Adrenal gland (tissue), 12 donors: Measurements from ENCODE around the gene HIP1R. TPM values are rescaled to one million over a fixed set of nuclear protein-coding genes. Genes with fewer than 3 reads are reported as not detected.

Experiments used
- DNase-seq, 7 donors: peaks; one replicate each; pipeline ENCODE4 v3.0.0-alpha.2; 2019 to 2020
- H3K27ac ChIP-seq, 5 donors: fragments of 200-600 bp; sonication (generic) in 4 of 5; 1 replicate in 3 of 5; 2 replicates in 2 of 5; pipeline versions ENCODE4 v1.5.1 to v1.8.0; 2016 to 2020; ENCODE audit warnings: mild to moderate bottlenecking in 1 of 5
- H3K27me3 ChIP-seq: fragments of 200-600 bp; 2 replicates; pipeline ENCODE4 v1.8.0; 2021
- H3K36me3 ChIP-seq, 2 donors: fragments of 200-600 bp; replicated peaks in 1 of 2; 1 replicate in 1 of 2; 2 replicates in 1 of 2; pipeline versions ENCODE4 v1.5.1 to v1.8.0; 2018 to 2022
- H3K4me1 ChIP-seq, 2 donors: fragments of 200-600 bp; replicated peaks in 1 of 2; 1 replicate in 1 of 2; 2 replicates in 1 of 2; pipeline versions ENCODE4 v1.5.1 to v1.8.0; 2018 to 2021
- H3K4me3 ChIP-seq, 4 donors: fragments of 200-600 bp; sonication (generic) in 3 of 4; one replicate each; pipeline ENCODE4 v1.5.1; 2016 to 2018
- H3K9me3 ChIP-seq, 3 donors: fragments of 200-600 bp; sonication (generic) in 1 of 3; replicated peaks in 1 of 3; 1 replicate in 2 of 3; 2 replicates in 1 of 3; pipeline versions ENCODE4 v1.5.1 to v1.8.0; 2016 to 2021
- POLR2A ChIP-seq, 2 donors: fragments of 450-650 bp; IDR thresholded peaks; one replicate each; pipeline ENCODE4 v1.6.1; 2017; ENCODE audit warnings: antibody characterized with exemption in 2 of 2, mild to moderate bottlenecking in 2 of 2, moderate library complexity in 1 of 2
- WGBS, 4 donors: extraction: QIAGEN DNeasy Blood & Tissue Kit in 2 of 4; methylation state at CpG; one replicate each; pipeline versions ENCODE4 v1.1.5 to v1.1.7; 2013 to 2017; 5-methylcytosine and 5-hydroxymethylcytosine counted together
- intact Hi-C, 2 donors: fragments of 100-400 bp; cut with DNase I; formaldehyde crosslinking; loops; one replicate each; pipeline versions ENCODE4 v1.14.1 to v1.15.0; 2022 to 2023
- polyA plus RNA-seq, 3 donors: library from polyadenylated mRNA; stranded (reverse); fragments of 200-250 nt in 2 of 3; fragments of 350-450 nt in 1 of 3; fragmentation: Illumina TruSeq in 1 of 3; extraction: RNeasy Lipid Tissue Mini Kit (QIAGEN cat#74804) in 1 of 3; gene quantifications; one replicate each; pipeline ENCODE4 v1.2.3, GENCODE V29; 2013 to 2014
- total RNA-seq, 9 donors: library from RNA; depleted of rRNA in 4 of 9; stranded (reverse); fragments of >200 nt in 4 of 9; fragments of 120-200 nt in 1 of 9; fragmentation: NEBNext Ultra II Directional in 1 of 9; extraction: Animal tissue kit (Norgen Biotek cat#: 25700) in 1 of 9; gene quantifications; one replicate each; pipeline versions ENCODE4 v1.1.0 to v1.2.4, GENCODE V29; 2013 to 2023
- TF ChIP-seq, protein P1 (sequence below), 6 experiments: fragments of 450-650 bp in 4 of 6; fragments of 200-600 bp in 2 of 6; sonication (generic) in 1 of 6; IDR thresholded peaks; 1 replicate in 5 of 6; 2 replicates in 1 of 6; pipeline versions ENCODE4 v1.5.1 to v1.8.0; 2016 to 2021; ENCODE audit warnings: antibody characterized with exemption in 6 of 6, mild to moderate bottlenecking in 2 of 6, moderate library complexity in 1 of 6
- donor health status: healthy with polysubstance abuse.
- donor health status: Bipolar disorder and iron deficiency.
- donor health status: DM: yes; HTN: yes; CAD: no.
- donor health status: DM: no; HTN: no; CAD: no.
- donor health status: DM: no; HTN: no; CAD: no.
- donor health status: DM: yes; HTN: yes; CAD: no.

Gene HIP1R
- total and polyA plus RNA-seq, 12 donors: 21.6 to 107 (median 41.3) TPM

DNA sequence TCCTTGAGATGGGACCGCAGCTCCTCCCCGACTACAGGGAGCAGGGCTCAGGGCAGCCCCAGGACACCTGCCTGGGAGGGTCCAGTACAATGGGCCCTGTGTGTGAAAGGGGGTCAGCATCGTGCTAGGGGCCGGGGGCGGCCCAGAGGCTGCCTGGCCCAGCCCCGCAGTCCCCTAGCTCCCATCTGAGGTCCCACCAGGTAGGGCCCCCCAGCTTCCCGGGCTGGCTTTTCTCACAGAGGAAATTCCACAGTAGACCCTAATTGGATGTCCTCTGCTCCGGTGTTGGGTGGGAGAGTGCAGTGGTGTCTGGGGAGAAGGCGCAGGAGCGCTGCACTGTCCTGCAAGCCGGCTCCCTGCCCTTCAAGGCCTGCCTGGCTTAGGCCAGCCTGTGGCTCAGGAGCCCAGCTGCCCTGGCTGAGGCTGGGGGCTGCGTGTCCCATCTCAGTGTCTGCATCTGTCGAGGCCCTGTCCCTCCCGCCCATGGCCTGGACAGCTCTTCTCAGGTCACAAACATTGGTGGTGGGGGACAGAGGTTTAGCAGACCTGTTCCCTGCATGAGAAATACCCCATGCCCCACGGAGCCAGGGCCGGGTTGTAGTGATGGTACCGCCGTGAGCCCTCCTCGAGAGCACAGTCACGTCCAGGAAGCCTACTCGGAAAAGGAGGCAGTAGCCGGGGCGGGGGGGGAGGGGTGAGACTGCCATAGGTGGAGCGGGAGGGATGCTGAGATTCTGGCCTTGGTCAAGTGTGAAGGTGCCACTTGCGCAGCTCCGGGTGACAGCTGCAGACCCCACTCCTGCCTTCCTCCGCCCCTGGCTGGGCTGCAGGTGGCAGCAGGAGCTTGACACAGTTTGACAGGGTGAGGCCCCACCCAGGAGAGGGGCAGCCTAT is 11.6 kb downstream of the HIP1R start:
- H3K27me3 ChIP-seq: no peaks in the 10 kb centered on the region
- H3K4me3 ChIP-seq: no peak overlapping the region
- DNase-seq: no peak
- H3K36me3 ChIP-seq: no peaks in the 10 kb centered on the region
- no peak for TF ChIP-seq POLR2A (IDR thresholded peaks at IDR 0.05)
- TF ChIP-seq, protein P1, sequence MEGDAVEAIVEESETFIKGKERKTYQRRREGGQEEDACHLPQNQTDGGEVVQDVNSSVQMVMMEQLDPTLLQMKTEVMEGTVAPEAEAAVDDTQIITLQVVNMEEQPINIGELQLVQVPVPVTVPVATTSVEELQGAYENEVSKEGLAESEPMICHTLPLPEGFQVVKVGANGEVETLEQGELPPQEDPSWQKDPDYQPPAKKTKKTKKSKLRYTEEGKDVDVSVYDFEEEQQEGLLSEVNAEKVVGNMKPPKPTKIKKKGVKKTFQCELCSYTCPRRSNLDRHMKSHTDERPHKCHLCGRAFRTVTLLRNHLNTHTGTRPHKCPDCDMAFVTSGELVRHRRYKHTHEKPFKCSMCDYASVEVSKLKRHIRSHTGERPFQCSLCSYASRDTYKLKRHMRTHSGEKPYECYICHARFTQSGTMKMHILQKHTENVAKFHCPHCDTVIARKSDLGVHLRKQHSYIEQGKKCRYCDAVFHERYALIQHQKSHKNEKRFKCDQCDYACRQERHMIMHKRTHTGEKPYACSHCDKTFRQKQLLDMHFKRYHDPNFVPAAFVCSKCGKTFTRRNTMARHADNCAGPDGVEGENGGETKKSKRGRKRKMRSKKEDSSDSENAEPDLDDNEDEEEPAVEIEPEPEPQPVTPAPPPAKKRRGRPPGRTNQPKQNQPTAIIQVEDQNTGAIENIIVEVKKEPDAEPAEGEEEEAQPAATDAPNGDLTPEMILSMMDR (IDR thresholded peaks at IDR 0.05): no peak
- peaks cover 20 to 27% of the 10 kb centered on the region in 2 donors for H3K4me1 ChIP-seq
- H3K9me3 ChIP-seq: no peaks in the 10 kb centered on the region
- 85 to 93% (median 87%) methylated on average over 10 to 27 of the region's 27 CpGs for WGBS, 4 donors
- H3K27ac ChIP-seq: no peak overlapping the region
- intact Hi-C loops: no loop called here

DNA sequence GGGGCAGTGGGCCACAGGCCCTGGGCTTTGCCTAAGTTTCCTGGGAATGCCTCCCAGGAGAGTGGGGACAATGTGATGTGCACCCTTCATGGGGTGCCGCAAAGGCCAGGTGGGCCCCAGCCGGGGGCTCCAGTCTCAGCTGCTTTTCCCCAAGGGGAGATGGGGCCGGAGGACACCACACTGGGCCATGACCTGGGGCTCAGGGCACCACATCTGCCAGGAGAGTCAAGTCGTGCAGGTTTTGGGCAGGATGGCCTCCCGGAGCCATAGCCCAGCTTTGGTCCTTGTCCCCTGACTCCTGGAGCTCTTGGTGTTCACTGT is 12.2 kb downstream of the HIP1R start:
- DNase-seq: peak in 2 of 7 donors; percentile 7 to 10
- 81 to 100% (median 87%) methylated on average over 1 to 5 of the region's 5 CpGs for WGBS, 4 donors
- intact Hi-C loops: no loop called here
- Histone ChIP-seq H3K9me3 (no peaks in the 10 kb centered on the region), H3K4me1 (peaks cover 23 to 29% of the 10 kb centered on the region in 2 donors), H3K27ac (no peak overlapping the region), H3K36me3 (no peaks in the 10 kb centered on the region), H3K27me3 (no peaks in the 10 kb centered on the region), H3K4me3 (no peak overlapping the region)
- TF ChIP-seq, protein P1 (IDR thresholded peaks at IDR 0.05): no peak
- TF ChIP-seq POLR2A (IDR thresholded peaks at IDR 0.05): no peak

DNA sequence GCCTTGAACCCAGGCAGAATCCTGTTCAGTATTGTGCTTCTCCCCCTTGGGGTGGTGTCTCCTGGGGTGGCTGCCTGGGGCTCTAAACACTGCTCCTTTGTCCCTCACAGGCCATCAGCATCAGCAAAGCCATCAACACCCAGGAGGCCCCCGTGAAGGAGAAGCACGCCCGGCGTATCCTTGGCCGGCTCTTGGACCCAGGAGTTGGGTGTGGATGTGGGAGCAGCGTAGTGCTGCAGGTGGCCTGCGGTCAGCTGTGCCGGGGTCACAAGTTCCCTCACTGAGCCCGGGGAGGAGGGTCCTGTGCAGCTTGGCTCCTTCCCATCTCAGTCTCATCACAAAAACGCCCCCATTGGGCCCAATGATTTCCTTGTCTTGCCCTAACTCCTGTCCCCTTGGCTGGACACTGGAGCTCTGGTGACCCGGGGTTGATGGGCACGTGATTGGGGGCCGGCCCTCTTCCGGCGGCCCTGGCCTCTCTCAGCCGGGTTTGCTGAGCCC is 12.7 kb downstream of the HIP1R start:
- no peaks in the 10 kb centered on the region for H3K36me3 ChIP-seq
- peaks cover 24 to 29% of the 10 kb centered on the region in 2 donors for H3K4me1 ChIP-seq

More for the DNA sequence above, 12.7 kb downstream of the HIP1R start:
- Histone ChIP-seq H3K4me3 (no peak overlapping the region), H3K27ac (no peak overlapping the region), H3K9me3 (no peaks in the 10 kb centered on the region), H3K27me3 (no peaks in the 10 kb centered on the region)
- peak in 1 of 7 donors; percentile 16 for DNase-seq
- TF ChIP-seq, protein P1 (IDR thresholded peaks at IDR 0.05): no peak
- intact Hi-C loops: no loop called here
- 84 to 90% (median 88%) methylated on average over 9 to 16 of the region's 16 CpGs for WGBS, 4 donors
